VCaP (cell line): Measurements from ENCODE around the gene CD1B.
"Not testable (repeated sequence)": the region's sequence is repeated elsewhere in the genome, so short reads cannot be mapped to it uniquely, and the experiment has no call there.

Experiments used
- H3K27ac ChIP-seq: fragments of 450-650 bp; 2 replicates; pipeline ENCODE4 v1.5.1; 2017
- TF ChIP-seq, protein P1 (sequence below): fragments of 450-650 bp; conservative IDR thresholded peaks from 2 replicates; pipeline ENCODE4 v1.5.1; 2017; ENCODE audit warnings: mild to moderate bottlenecking, moderate library complexity

The CD1B gene

DNA sequence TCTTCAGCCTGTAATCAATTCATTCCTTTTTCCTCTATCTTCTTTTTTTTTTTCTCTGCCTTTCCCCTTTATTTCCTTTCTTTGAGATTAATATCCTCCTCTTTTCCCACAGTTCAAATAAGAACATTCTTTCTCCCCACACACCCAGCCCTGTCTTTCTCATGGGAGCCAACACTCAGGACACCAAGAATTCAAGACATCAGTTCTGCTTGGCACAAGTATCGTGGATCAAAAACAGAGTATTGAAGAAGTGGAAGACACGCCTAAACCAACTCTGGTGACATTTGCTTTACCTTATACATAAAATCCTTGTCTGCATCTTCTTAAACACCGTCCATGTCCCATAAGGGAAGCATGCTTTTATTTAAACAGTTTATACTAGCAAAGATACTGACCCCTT, 25.3 kb upstream of the CD1B start:
- H3K27ac ChIP-seq: no peak overlapping the region
- TF ChIP-seq, protein P1, sequence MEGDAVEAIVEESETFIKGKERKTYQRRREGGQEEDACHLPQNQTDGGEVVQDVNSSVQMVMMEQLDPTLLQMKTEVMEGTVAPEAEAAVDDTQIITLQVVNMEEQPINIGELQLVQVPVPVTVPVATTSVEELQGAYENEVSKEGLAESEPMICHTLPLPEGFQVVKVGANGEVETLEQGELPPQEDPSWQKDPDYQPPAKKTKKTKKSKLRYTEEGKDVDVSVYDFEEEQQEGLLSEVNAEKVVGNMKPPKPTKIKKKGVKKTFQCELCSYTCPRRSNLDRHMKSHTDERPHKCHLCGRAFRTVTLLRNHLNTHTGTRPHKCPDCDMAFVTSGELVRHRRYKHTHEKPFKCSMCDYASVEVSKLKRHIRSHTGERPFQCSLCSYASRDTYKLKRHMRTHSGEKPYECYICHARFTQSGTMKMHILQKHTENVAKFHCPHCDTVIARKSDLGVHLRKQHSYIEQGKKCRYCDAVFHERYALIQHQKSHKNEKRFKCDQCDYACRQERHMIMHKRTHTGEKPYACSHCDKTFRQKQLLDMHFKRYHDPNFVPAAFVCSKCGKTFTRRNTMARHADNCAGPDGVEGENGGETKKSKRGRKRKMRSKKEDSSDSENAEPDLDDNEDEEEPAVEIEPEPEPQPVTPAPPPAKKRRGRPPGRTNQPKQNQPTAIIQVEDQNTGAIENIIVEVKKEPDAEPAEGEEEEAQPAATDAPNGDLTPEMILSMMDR: no peak

DNA sequence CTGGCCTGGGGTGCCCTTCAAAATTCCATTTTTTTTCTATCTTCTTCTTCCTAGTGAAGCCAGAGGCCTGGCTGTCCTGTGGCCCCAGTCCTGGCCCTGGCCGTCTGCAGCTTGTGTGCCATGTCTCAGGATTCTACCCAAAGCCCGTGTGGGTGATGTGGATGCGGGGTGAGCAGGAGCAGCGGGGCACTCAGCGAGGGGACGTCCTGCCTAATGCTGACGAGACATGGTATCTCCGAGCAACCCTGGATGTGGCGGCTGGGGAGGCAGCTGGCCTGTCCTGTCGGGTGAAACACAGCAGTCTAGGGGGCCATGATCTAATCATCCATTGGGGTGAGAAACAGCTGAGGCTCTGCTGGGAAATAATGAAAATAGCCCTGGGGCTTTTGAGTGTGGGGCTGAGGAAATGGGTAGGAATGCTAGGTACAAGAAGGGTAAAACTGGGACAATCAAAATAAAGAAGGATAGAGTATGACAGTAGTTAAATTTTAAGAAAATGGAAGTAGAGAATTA, 24.5 kb upstream of the CD1B start:
- no peak overlapping the region for H3K27ac ChIP-seq
- TF ChIP-seq, protein P1: no peak

DNA sequence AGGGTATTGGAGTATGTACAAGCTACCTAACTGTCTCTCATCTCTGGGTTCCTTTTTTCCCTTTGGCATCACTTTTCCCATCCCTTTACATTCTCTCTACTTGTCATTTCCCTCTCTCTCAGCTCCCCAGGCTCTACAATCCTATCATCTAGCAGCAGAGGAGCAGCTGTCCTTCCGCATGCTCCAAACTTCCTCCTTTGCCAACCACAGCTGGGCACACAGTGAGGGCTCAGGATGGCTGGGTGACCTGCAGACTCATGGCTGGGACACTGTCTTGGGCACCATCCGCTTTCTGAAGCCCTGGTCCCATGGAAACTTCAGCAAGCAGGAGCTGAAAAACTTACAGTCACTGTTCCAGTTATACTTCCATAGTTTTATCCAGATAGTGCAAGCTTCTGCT, 22.9 kb upstream of the CD1B start:
- TF ChIP-seq, protein P1: no peak
- no peak overlapping the region for H3K27ac ChIP-seq

DNA sequence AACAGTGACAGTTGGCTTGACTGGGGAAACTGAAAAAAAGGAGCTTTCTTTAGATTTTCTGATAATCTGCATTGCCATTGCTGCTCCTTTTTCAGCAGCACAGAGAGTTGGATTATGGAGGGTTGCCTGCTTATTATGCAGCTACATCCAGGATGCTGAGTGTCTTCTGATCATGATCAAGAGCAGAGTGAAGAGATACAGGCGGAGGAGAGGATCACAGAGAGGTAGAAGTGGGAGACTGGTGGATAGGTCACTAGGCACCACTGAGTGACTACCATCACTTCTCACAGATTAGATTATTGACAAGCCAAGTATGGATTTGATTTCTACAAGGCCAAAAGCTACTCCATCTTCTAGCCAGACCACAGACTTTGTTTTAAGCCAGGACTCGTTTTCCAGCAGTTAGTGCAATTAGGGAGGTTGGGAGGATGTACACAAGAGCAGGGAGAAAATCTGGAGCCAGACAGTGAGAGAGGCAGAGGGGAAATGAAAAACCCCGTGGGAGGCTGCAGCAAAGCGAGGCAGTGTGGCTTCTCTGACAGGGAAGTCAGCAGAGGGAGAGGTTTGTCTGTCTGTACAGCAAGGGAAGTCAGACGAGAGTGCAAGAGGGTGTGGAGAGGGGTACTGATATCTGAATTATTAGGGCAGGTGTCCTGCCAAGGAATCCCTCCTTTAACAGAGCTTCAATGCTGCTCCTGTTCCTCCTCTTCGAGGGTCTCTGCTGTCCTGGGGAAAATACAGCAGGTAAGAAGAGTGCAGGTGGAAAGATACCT, 22.2 kb upstream of the CD1B start, which contains the start of gene CD1E:
TSS of gene CD1E (plus strand) at position 592 of the 773 bp plus-strand sequence. CDS start at position 687, 95 bp downstream.
- TF ChIP-seq, protein P1: no peak
- H3K27ac ChIP-seq: no peak within 1 kb of the TSS

GRCh38 chr1:158348946-158349345, 17.6 kb upstream of the CD1B start:
- not testable (repeated sequence) for H3K27ac ChIP-seq

GRCh38 chr1:158336413-158336812, 5.1 kb upstream of the CD1B start:
- not testable (repeated sequence) for H3K27ac ChIP-seq

GRCh38 chr1:158335213-158335532, 3.8 kb upstream of the CD1B start:
- no peak overlapping the region for H3K27ac ChIP-seq
- TF ChIP-seq, protein P1: no peak

GRCh38 chr1:158334526-158335212, 3.3 kb upstream of the CD1B start:
- no peak overlapping the region for H3K27ac ChIP-seq
- TF ChIP-seq, protein P1: no peak
